ENCODE data around the gene EFEMP2.
A peak's percentile ranks its signal among the peaks of the same experiment; 100 is the strongest.

EFEMP2 gene

DNA sequence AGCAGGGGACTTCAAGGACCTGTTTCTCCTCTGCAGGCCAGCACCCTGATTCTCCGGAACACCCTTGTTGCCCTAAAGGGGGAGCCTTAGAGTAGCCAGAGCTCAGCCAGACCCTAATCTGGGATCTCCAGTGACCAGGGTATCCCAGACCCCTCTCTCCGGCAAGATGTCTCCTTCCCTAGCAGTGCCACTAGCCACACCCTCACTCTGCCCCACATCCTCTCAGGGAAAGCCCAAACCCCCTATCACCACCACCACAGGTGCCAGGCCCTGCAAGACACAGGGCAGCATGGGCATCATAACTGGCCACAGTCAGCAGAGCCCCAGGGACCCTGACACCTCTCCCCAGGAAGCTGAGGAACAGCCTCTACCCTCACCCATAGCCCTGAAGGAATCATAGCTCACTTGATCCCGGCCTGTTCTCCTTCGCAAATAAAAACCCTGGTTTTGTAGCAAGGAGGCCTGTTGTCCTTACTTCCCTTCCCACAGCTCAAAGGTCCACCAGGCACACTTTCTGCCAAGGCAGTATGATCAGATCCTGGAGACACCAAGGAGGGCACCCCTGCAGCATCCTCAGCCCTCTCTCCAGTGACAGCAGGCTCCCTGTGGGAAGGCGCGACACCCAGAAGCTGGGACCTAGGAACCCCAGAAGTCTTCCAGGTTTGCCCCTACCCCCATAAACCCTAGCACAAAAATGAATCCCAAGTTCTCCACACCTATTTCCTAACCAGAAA is 19.2 kb downstream of the EFEMP2 start:
- H3K4me3 ChIP-seq (IDR thresholded peaks at IDR 0.05; ENCODE audit: insufficient read depth, low read depth, low read length), result no peak overlapping the region
- H3K27ac ChIP-seq, result no peak overlapping the region
- H3K36me3 ChIP-seq (ENCODE audit: insufficient read depth), result peaks cover 13% of the 10 kb centered on the region; the same call in 1 of the 2 replicates
- H3K4me1 ChIP-seq (ENCODE audit: low read depth, poor library complexity, severe bottlenecking), result peaks cover 15% of the 10 kb centered on the region
- no peak overlapping the region for H3K4me2 ChIP-seq
- no peak overlapping the region for H2AFZ ChIP-seq (ENCODE audit: low read depth)
- H3K27me3 ChIP-seq (ENCODE audit: insufficient read depth, low read depth), result no peaks in the 10 kb centered on the region
- H3K79me2 ChIP-seq (ENCODE audit: insufficient read depth, low read depth), result peaks cover 35% of the 10 kb centered on the region
- peaks cover 10% of the 10 kb centered on the region for H4K20me1 ChIP-seq (ENCODE audit: insufficient read depth)
- TF ChIP-seq, protein P1, sequence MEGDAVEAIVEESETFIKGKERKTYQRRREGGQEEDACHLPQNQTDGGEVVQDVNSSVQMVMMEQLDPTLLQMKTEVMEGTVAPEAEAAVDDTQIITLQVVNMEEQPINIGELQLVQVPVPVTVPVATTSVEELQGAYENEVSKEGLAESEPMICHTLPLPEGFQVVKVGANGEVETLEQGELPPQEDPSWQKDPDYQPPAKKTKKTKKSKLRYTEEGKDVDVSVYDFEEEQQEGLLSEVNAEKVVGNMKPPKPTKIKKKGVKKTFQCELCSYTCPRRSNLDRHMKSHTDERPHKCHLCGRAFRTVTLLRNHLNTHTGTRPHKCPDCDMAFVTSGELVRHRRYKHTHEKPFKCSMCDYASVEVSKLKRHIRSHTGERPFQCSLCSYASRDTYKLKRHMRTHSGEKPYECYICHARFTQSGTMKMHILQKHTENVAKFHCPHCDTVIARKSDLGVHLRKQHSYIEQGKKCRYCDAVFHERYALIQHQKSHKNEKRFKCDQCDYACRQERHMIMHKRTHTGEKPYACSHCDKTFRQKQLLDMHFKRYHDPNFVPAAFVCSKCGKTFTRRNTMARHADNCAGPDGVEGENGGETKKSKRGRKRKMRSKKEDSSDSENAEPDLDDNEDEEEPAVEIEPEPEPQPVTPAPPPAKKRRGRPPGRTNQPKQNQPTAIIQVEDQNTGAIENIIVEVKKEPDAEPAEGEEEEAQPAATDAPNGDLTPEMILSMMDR (conservative IDR thresholded peaks at IDR 0.05; ENCODE audit: low read depth, low read length), result no peak
- no peak overlapping the region for H3K9ac ChIP-seq

DNA sequence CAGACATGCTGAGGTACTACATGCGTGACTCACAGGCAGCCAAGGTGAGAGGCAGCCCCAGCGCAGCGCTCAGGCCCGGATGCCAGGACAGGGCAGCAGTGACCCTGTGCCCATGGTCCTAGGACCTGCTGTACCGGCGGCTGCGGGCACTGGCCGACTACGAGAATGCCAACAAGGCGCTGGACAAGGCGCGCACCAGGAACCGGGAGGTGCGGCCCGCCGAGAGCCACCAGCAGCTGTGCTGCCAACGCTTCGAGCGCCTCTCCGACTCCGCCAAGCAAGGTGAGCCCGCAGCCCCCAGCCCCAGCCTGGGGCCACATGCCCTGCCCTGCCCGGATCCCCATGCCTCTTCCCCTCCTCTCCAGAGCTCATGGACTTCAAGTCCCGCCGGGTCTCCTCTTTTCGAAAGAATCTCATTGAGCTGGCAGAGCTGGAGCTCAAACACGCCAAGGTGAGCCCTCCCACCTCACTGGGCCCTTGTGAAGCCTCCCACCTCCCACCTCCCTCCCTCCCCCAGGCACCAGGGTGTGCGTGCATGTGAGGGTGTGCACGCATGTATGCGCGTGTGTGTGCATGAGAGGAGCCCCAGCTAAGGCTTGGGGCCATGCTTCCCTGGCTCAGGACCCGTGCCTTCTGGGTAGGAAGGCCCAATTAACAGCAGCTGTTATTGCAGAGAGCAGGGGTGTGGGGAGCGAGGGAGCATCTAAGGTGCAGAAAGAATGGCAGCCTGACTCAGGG is 19.9 kb downstream of the EFEMP2 start:
- peaks cover 13% of the 10 kb centered on the region; the same call in 1 of the 2 replicates for H3K36me3 ChIP-seq (ENCODE audit: insufficient read depth)
- TF ChIP-seq, protein P1 (conservative IDR thresholded peaks at IDR 0.05; ENCODE audit: low read depth, low read length), result no peak
- peaks cover 34% of the 10 kb centered on the region for H3K79me2 ChIP-seq (ENCODE audit: insufficient read depth, low read depth)
- H3K4me3 ChIP-seq (IDR thresholded peaks at IDR 0.05; ENCODE audit: insufficient read depth, low read depth, low read length), result no peak overlapping the region
- H3K27me3 ChIP-seq (ENCODE audit: insufficient read depth, low read depth), result no peaks in the 10 kb centered on the region
- peaks cover 10% of the 10 kb centered on the region for H4K20me1 ChIP-seq (ENCODE audit: insufficient read depth)
- H3K4me2 ChIP-seq, result no peak overlapping the region
- H3K27ac ChIP-seq, result no peak overlapping the region
- H3K4me1 ChIP-seq (ENCODE audit: low read depth, poor library complexity, severe bottlenecking), result peaks cover 15% of the 10 kb centered on the region
- H3K9ac ChIP-seq, result no peak overlapping the region
- no peak overlapping the region for H2AFZ ChIP-seq (ENCODE audit: low read depth)

DNA sequence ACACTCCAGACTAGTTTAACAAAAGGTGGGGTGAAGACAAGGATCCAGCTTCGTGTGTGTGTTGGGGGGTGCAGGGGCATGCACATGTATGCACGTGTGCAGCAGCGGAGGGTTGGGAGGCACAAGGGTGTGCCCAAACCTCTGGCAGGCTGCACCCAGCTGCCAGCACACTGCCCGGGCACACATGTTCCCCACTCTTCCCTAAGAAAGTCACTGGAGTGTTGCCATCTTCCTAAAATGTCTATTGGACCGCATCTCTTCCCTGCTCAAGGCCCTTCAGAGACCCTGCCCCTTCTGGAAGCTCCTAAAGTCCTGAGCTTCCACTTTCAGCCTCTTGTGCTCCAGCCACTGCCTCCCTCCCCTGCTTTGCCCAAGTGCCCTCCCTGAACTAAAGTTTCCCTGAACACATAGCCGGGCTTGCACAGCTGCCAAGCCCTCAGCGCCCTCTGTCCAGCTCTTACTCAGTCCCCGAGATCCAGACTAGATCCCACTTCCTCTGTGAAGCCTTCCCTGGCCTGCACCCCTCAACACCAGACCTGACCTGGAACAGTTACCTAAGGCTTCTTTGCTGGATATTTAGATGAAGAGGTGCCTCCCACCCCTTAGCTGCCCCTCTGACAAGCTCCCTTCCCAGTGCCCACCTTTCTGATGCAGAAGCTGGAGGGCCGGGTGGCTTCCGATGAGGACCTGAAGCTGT is 20.6 kb downstream of the EFEMP2 start:
- no peak overlapping the region for H3K27ac ChIP-seq
- H3K4me2 ChIP-seq, result no peak overlapping the region
- peaks cover 13% of the 10 kb centered on the region; the same call in 1 of the 2 replicates for H3K36me3 ChIP-seq (ENCODE audit: insufficient read depth)
- H3K4me3 ChIP-seq (IDR thresholded peaks at IDR 0.05; ENCODE audit: insufficient read depth, low read depth, low read length), result no peak overlapping the region
- H3K79me2 ChIP-seq (ENCODE audit: insufficient read depth, low read depth), result peaks cover 27% of the 10 kb centered on the region
- TF ChIP-seq, protein P1 (conservative IDR thresholded peaks at IDR 0.05; ENCODE audit: low read depth, low read length), result no peak
- no peak overlapping the region for H3K9ac ChIP-seq
- H2AFZ ChIP-seq (ENCODE audit: low read depth), result no peak overlapping the region
- H3K27me3 ChIP-seq (ENCODE audit: insufficient read depth, low read depth), result no peaks in the 10 kb centered on the region
- H3K4me1 ChIP-seq (ENCODE audit: low read depth, poor library complexity, severe bottlenecking), result peaks cover 15% of the 10 kb centered on the region
- peaks cover 10% of the 10 kb centered on the region for H4K20me1 ChIP-seq (ENCODE audit: insufficient read depth)

DNA sequence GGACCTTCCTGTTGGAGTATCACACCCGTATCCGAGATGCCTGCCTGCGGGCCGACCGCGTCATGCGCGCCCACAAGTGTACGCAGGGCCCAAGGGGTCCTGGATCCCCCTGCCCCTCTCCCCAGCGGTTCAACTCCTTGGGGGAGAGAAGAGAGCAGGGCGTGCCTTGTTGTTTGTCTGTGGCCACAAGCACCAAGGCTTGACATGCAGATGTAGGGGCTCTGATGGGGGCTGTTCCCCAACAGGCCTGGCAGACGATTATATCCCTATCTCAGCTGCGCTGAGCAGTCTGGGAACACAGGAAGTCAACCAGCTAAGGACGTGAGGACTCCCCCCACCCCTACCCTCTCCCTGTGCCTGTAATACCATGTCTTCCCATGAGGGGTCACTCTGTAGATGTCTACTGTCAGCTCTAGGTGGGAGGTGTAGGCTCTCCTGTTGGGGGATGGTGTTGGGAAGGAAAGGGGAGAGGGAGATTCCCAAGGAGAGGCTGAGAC is 21.5 kb downstream of the EFEMP2 start:
- Histone ChIP-seq H4K20me1 (ENCODE audit: insufficient read depth) (peaks cover 3% of the 10 kb centered on the region), H3K9ac (no peak overlapping the region), H3K27ac (no peak overlapping the region), H3K79me2 (ENCODE audit: insufficient read depth, low read depth) (peaks cover 19% of the 10 kb centered on the region), H2AFZ (ENCODE audit: low read depth) (no peak overlapping the region), H3K4me3 (IDR thresholded peaks at IDR 0.05; ENCODE audit: insufficient read depth, low read depth, low read length) (no peak overlapping the region), H3K36me3 (ENCODE audit: insufficient read depth) (peaks cover 13% of the 10 kb centered on the region; the same call in 1 of the 2 replicates), H3K4me1 (ENCODE audit: low read depth, poor library complexity, severe bottlenecking) (peaks cover 9% of the 10 kb centered on the region), H3K4me2 (no peak overlapping the region), H3K27me3 (ENCODE audit: insufficient read depth, low read depth) (no peaks in the 10 kb centered on the region)
- TF ChIP-seq, protein P1 (conservative IDR thresholded peaks at IDR 0.05; ENCODE audit: low read depth, low read length), result peak; percentile 76
